ENCODE data around the gene PDILT.

Gene PDILT

GRCh38 chr16:20401475-20402016, 3.0 kb downstream of the PDILT start:
- DNase-seq, result no peak

DNA sequence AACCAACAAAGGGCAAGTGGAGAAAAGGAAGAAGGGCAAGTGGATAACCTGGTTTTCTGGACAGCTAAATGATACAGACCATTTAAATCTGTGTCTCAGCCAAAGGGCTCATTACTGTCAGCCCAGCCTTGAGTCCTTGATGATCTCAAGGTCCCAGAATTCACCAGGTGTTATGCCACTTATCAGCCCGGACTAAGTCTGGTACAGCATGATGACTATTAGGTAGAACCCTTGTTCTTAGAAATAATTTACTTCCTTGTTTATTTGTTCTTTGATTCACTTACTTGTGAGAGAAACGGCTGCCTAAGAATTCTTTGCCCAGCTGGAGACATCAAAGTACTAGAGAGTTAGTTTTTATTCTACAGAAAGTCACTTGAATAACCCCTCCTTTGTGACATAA, 3.5 kb downstream of the PDILT start:
- DNase-seq, result no peak

- DNase-seq, result no peak
Measured at GRCh38 chr16:20399185-20399584, 5.4 kb downstream of the PDILT start.

DNA sequence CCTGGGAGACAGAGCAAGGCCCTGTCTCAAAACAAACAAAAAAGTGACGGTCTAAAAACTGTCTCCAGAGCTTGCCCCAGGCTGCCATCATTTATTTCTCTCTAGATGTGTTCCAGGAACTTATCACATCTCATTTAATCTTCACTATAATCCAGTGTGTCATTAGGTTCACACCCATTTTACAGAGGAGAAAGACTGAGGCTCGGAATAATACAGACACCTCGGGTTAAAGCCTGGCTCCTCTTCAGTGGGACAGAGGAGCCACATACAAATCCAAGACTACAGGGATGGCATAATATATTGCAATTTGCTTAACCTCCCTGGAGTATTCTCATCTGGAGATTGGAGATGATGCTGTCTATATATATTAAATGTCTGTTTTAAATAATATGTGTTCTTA, 5.9 kb downstream of the PDILT start:
- no peak for DNase-seq

DNA sequence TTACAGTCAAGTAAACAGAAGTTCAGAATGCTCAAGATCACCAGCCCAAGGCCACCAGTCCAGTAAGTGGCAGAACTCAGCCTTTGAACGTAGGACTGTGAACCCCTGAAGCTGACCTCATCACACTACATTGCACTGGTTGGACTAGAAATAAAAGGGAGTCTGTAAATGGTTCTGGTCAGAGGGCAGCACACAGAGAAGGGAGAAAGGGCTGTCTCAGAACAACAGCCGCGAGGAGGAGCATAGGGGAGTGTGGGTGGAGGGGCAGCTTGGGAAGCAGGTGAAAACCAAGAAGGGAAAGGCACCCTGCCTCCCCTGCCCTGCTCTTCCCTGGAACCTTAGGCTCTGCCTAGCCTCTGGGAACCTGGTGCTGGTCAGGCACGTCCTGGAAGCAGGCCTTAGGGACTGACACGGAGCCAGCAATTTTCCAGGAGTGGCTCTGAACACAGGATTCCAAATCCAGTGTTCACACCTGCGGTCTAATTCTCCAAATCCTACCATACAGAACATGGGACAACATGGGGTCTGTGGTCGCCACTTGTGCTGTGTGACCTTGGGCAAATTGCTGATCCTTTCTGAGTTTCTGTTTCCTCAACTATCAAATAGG, 7.0 kb downstream of the PDILT start:
- no peak for DNase-seq

GRCh38 chr16:20396846-20397467, 7.6 kb downstream of the PDILT start:
- no peak for DNase-seq

- DNase-seq, result no peak
Measured at GRCh38 chr16:20395946-20396345, 8.6 kb downstream of the PDILT start.

GRCh38 chr16:20393801-20394577, 10.5 kb downstream of the PDILT start:
- no peak for DNase-seq

DNA sequence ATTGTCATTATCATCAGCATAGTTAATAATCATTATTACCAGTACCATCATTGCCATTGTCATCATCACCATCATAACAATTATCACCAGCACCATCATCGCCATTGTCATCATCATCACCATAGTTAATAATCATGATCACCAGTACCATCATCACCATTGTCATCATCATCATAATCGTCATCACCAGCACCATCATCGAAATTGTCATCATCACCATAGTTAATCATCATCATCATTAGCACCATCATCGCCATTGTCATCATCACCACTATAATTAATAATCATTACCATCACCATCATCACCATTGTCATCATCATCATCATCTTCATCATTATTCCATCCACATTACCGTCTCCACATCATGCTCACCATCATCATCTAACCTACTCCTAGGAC, 13.5 kb downstream of the PDILT start:
- DNase-seq, result no peak

GRCh38 chr16:20388854-20389253, 15.7 kb downstream of the PDILT start:
- no peak for DNase-seq

GRCh38 chr16:20387978-20388377, 16.6 kb downstream of the PDILT start:
- no peak for DNase-seq

- DNase-seq, result peak; percentile 17 to 82
Measured at GRCh38 chr16:20385844-20386832, 18.4 kb downstream of the PDILT start.

DNA sequence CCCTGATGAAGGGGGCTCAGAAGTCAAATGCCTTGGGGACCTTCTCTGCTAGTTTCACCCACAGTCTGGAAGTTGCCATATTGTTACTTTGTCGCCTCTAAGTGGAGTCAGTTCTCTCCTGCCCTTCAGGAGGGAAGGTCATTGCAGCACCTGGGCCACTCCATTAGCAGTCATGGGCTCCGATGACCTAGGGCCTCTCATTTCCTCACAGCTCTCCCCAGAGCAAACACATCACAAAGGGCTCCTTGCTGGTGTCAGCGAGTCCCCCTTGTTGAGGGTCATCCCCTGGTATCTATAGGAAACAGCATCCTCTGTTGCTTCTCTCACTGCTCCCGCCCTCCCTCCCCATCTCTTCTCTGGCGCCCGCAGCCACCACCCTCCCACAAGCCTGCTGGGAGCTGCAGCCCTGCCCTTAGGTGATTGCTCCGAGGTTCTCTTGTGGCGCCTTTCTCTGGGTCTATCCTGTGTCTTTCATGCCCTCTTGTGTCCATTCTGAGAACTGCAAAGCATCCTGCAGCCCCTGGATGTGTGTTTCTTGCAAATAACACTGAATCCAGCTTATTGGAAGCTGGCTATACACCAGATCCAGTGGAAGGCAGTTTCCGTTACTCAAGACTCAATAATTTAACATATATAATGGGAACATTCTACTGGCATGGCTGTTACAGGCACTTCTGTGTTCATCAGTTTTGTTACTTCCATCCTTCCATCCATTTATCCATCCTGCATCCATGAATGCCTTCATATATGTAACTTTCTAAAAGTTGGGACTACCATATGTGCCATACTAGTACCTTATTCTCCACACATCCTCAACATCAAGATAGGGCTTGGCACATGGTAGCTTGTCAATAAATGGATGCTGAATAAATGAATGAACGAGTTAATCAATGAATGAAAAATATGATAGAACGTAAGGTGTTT, 21.2 kb downstream of the PDILT start:
- peak; percentile 15 to 70 for DNase-seq

GRCh38 chr16:20382202-20382948, 22.2 kb downstream of the PDILT start:
- no peak for DNase-seq

GRCh38 chr16:20380782-20381181, 23.8 kb downstream of the PDILT start:
- no peak for DNase-seq

- no peak for DNase-seq
Measured at GRCh38 chr16:20377181-20377580, 27.4 kb downstream of the PDILT start.

DNA sequence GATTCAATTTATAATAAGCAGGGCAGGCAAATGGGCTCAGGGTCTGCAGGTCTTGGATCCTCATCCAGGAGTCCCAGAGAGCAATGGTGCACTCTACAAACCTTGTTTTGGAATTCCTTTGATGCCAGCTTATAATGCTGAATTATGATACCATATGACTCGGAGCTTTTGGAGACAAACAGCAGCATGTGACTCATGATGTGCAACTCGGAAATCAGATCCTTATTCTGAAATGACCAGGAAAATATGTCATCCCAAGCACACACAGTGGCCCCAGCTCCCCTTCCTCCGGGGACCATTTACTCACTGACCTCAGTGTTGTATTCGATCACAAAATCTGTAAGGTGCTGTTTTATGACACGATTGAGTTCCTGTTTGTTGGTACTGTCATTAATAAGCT, 31.8 kb downstream of the PDILT start:
- DNase-seq, result no peak

DNA sequence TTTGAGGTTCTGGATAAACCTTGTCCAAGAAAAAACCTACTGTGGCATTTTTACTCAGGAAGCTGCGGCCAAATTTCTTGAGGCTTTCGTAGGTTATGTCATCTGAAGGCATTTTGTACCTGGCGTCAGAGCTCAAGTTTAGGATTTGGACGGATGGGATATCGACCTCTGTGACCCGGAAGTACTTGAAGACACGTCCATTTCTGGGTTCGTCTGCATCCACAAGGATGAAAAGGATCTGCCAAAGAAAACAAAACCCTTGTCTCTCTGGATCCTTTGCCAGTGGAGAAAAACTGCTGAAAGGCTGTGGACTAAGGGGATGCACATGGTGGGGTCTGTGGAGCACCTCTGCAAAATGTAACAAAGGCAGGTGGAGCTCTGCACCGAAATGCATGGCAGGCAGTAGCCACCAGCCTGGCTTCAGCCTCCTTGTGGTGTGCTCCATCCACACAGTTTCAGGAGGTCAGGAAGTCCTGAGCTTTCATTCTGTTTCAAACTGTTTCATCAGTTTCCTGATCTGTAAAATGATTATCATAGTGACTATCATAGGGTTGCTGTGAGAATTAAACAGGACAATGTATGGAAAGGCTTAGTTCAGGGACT, 35.0 kb downstream of the PDILT start:
- DNase-seq, result no peak

DNA sequence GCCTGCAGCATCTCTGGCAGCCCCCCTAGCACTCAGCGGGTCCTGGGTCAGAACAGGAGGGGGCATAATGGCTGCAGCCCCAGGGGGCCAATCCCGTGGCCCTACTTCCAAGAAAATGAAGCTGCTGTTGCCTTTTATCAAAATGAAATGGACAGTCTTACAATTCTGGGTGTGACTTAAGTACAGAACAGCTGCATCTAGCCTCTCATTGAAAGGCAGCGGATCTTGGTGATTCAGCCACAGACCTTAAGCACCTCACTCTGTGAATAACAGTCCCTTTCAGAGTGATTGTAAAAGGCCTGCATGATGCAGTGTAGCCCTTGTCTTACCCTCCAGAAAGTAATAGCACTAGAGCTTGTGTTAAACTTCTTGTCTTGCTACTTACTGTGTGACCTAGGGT, 40.5 kb downstream of the PDILT start:
- DNase-seq, result no peak

DNA sequence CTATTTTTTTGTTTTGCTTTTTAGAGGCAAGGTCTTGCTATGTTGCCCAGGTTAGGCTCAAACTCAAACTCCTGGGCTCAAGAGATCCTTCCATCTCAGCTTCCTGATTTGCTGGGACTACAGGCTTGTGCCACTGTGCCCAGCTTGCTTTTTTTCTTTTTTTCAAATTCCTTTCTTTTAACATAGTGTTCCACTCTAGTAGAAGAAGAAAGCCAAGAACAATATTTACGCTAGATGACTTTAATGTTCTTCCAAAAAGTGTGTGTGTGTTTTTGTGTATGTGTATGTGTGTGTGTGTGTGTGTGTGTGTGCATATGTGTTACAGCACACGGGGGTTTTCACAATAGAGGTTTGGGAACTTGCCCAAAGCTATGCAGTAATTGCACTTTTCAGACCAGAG, 41.3 kb downstream of the PDILT start:
- DNase-seq, result no peak

Measured in inflammatory macrophage treated with lipopolysaccharide for 1 hour (primary cell).